HCT116 (cell line): ENCODE measurements around the gene ATP6AP1. TPM values are rescaled to one million over a fixed set of nuclear protein-coding genes. Genes with fewer than 3 reads are reported as not detected.

Experiments
- ATAC-seq: fragments of 200-7000 bp; cut with Tn5 transposase; 2 replicates; pipeline ENCODE4 v1.9.1; 2020; ENCODE audit warnings: mild to moderate bottlenecking, moderate library complexity
- BruUV-seq: library from RNA; stranded (reverse); fragments of 400-500 nt; replicated peaks from 2 replicates; lab custom pipeline; 2021; lab: Mats Ljungman, UMichigan
- CTCF ChIA-PET: fragments of 300-600 bp; sonication (Branson Sonifier 250); formaldehyde crosslinking; loops from one replicate; lab custom pipeline; 2021; ENCODE audit warnings: antibody characterized with exemption; lab: Charles Lee
- POLR2A ChIA-PET: fragments of 300-600, 350-600 bp; sonication (Branson Sonifier 250); formaldehyde crosslinking; loops from one replicate; lab custom pipeline; 2021; ENCODE audit warnings: antibody characterized with exemption; lab: Charles Lee
- RAD21 ChIA-PET, 2 experiments: fragments of 300-600 bp; sonication (Branson Sonifier 250); formaldehyde crosslinking; loops; one replicate each; lab custom pipeline; 2023; ENCODE audit warnings: low total read pairs in 2 of 2; ENCODE audit not compliant: uncharacterized antibody in 2 of 2, unreplicated experiment in 2 of 2, low non-redundant PET in 1 of 2; lab: Charles Lee
- DNase-seq: peaks from one replicate; pipeline ENCODE4 v3.0.0-alpha.2; 2010; ENCODE audit warnings: low read depth, low spot score
- H2AFZ ChIP-seq: fragments of 200-600 bp; shearing (Covaris generic), sonication (generic); 2 replicates; pipeline ENCODE4 v1.6.1; 2017; ENCODE audit warnings: low read depth, mixed run types, mixed read lengths, antibody characterized with exemption, low read length; ENCODE audit not compliant: poor library complexity, severe bottlenecking
- H3K27ac ChIP-seq: 2 replicates; pipeline ENCODE4 v1.5.1; 2012; ENCODE audit warnings: low read depth, low read length
- H3K27me3 ChIP-seq: fragments of 200-600 bp; sonication (generic); 2 replicates; pipeline ENCODE4 v1.6.1; 2016; ENCODE audit warnings: mixed run types, low read length, mixed read lengths; ENCODE audit not compliant: insufficient read depth
- H3K36me3 ChIP-seq, 2 experiments: fragments of 200-500 bp in 1 of 2; fragments of 200-600 bp in 1 of 2; sonication (Bioruptor generic) in 1 of 2; sonication (generic) in 1 of 2; 2 replicates each; pipeline versions ENCODE4 v1.5.1 to v1.6.1; 2014 to 2016; ENCODE audit warnings: low read length in 2 of 2, inconsistent platforms in 1 of 2, mixed read lengths in 1 of 2, mixed run types in 1 of 2; ENCODE audit not compliant: insufficient read depth in 2 of 2, control insufficient read depth in 1 of 2
- H3K4me1 ChIP-seq, 2 experiments: fragments of 200-600 bp in 1 of 2; sonication (generic) in 1 of 2; 2 replicates each; pipeline versions ENCODE4 v1.5.1 to v1.6.1; 2012 to 2017; ENCODE audit warnings: low read length in 2 of 2, inconsistent platforms in 1 of 2, mild to moderate bottlenecking in 1 of 2, mixed read lengths in 1 of 2, mixed run types in 1 of 2, moderate library complexity in 1 of 2; ENCODE audit not compliant: insufficient read depth in 2 of 2, control insufficient read depth in 1 of 2
- H3K4me2 ChIP-seq: fragments of 200-600 bp; sonication (generic); 2 replicates; pipeline ENCODE4 v1.6.1; 2017; ENCODE audit warnings: mixed run types, low read length, mixed read lengths
- H3K4me3 ChIP-seq, 2 experiments: fragments of 200-600 bp in 1 of 2; sonication (generic) in 1 of 2; replicated peaks in 1 of 2; 2 replicates each; pipeline ENCODE4 v1.5.1; 2011 to 2016; ENCODE audit warnings: low read length in 2 of 2, control low read depth in 1 of 2, low read depth in 1 of 2, mild to moderate bottlenecking in 1 of 2, mixed read lengths in 1 of 2, mixed run types in 1 of 2
- H3K79me2 ChIP-seq: fragments of 200-600 bp; sonication (generic); 2 replicates; pipeline ENCODE4 v1.6.1; 2017; ENCODE audit warnings: mild to moderate bottlenecking, mixed run types, low read length, moderate library complexity, mixed read lengths; ENCODE audit not compliant: insufficient read depth
- H3K9ac ChIP-seq: fragments of 200-600 bp; sonication (generic); 2 replicates; pipeline ENCODE4 v1.6.1; 2016; ENCODE audit warnings: low read length, mixed read lengths
- H3K9me2 ChIP-seq: fragments of 200-600 bp; sonication (generic), shearing (Covaris generic); 2 replicates; pipeline ENCODE4 v1.6.1; 2017; ENCODE audit warnings: mixed run types, mild to moderate bottlenecking, moderate library complexity; ENCODE audit not compliant: insufficient read depth
- H3K9me3 ChIP-seq, 2 experiments: fragments of 200-500 bp in 1 of 2; fragments of 200-600 bp in 1 of 2; sonication (Bioruptor generic) in 1 of 2; sonication (generic) in 1 of 2; 2 replicates each; pipeline ENCODE4 v1.6.1; 2014 to 2017; ENCODE audit warnings: low read length in 2 of 2, mixed read lengths in 2 of 2, inconsistent platforms in 1 of 2, low read depth in 1 of 2, mild to moderate bottlenecking in 1 of 2, mixed run types in 1 of 2, moderate library complexity in 1 of 2; ENCODE audit not compliant: control insufficient read depth in 1 of 2, insufficient read depth in 1 of 2
- H4K20me1 ChIP-seq: fragments of 200-600 bp; sonication (generic), shearing (Covaris generic); 2 replicates; pipeline ENCODE4 v1.6.1; 2017; ENCODE audit warnings: mixed run types, mild to moderate bottlenecking, moderate library complexity; ENCODE audit not compliant: insufficient read depth
- ATF3 ChIP-seq: IDR thresholded peaks from 2 replicates; pipeline ENCODE4 v1.6.1; 2012
- CEBPB ChIP-seq: IDR thresholded peaks from 2 replicates; pipeline ENCODE4 v1.6.1; 2012; ENCODE audit warnings: low read depth
- EGR1 ChIP-seq: IDR thresholded peaks from 2 replicates; pipeline ENCODE4 v1.6.1; 2012; ENCODE audit warnings: low read depth
- EZH2 ChIP-seq: fragments of 200-600 bp; sonication (generic); IDR thresholded peaks from 2 replicates; pipeline ENCODE4 v1.6.1; 2017; ENCODE audit warnings: antibody characterized with exemption, mixed run types
- EZH2phosphoT487 ChIP-seq: fragments of 200-600 bp; IDR thresholded peaks from 2 replicates; pipeline ENCODE4 v1.6.1; 2018; ENCODE audit warnings: antibody characterized with exemption, borderline replicate concordance
- JUND ChIP-seq: IDR thresholded peaks from 2 replicates; pipeline ENCODE4 v1.6.1; 2012
- MAX ChIP-seq: IDR thresholded peaks from 2 replicates; pipeline ENCODE4 v1.6.1; 2012
- POLR2A ChIP-seq: IDR thresholded peaks from 2 replicates; pipeline ENCODE4 v1.7.0; 2011; ENCODE audit warnings: borderline replicate concordance; ENCODE audit not compliant: insufficient read depth, insufficient read length; ENCODE audit errors: extremely low read depth
- RAD21 ChIP-seq: IDR thresholded peaks from 2 replicates; pipeline ENCODE4 v1.6.1; 2012; ENCODE audit warnings: low read depth, mild to moderate bottlenecking
- TCF7L2 ChIP-seq: IDR thresholded peaks from 2 replicates; pipeline ENCODE4 v1.7.0; 2011; ENCODE audit warnings: borderline replicate concordance, inconsistent platforms; ENCODE audit not compliant: insufficient read depth, insufficient read length; ENCODE audit errors: extremely low read depth
- YY1 ChIP-seq: IDR thresholded peaks from 2 replicates; pipeline ENCODE4 v1.6.1; 2011; ENCODE audit warnings: low read length, low read depth, moderate library complexity, mild to moderate bottlenecking; ENCODE audit not compliant: insufficient replicate concordance; ENCODE audit errors: extremely low read depth
- ZBTB33 ChIP-seq: IDR thresholded peaks from 2 replicates; pipeline ENCODE4 v1.6.1; 2011; ENCODE audit warnings: mild to moderate bottlenecking, low read length, moderate library complexity; ENCODE audit not compliant: insufficient replicate concordance; ENCODE audit errors: extremely low read depth
- ZFX ChIP-seq: fragments of 450-650 bp; IDR thresholded peaks from 2 replicates; pipeline ENCODE4 v1.6.1; 2017
- intact Hi-C: fragments of 100-400 bp; cut with micrococcal nuclease; formaldehyde crosslinking; loops from 2 replicates; pipeline ENCODE4 v1.10.0; 2022
- total RNA-seq: library from RNA; stranded (reverse); gene quantifications from one replicate; pipeline ENCODE4 v1.2.1, GENCODE V29; 2021; ENCODE audit not compliant: unreplicated experiment

Gene ATP6AP1
- total RNA-seq, 1 experiment from 2014 or later: 53.4 TPM

- H3K27me3 ChIP-seq: no peaks in the 10 kb centered on the region
- intact Hi-C loops: loop anchor here (5.0 kb wide), 1 partner anchor 35 kb away; the partner anchor contains the start of gene LAGE3
- H3K27ac ChIP-seq: no peak overlapping the region
- H3K4me3 ChIP-seq: no peak overlapping the region
- H3K9ac ChIP-seq: no peak overlapping the region
- H3K79me2 ChIP-seq: peaks cover 37% of the 10 kb centered on the region
- RAD21 ChIA-PET: no interaction called here
- H3K4me1 ChIP-seq: peaks cover 6 to 26% of the 10 kb centered on the region in 2 experiments; a peak in 3 of 4 replicates
- CTCF ChIA-PET: no interaction called here
- ATAC-seq: no peak
- no peak overlapping the region for H3K4me2 ChIP-seq
- H3K9me2 ChIP-seq: no peaks in the 10 kb centered on the region
- H4K20me1 ChIP-seq: no peaks in the 10 kb centered on the region
- TF ChIP-seq YY1 (no peak), POLR2A (no peak), EZH2phosphoT487 (no peak)
- no peaks in the 10 kb centered on the region; a peak in 1 of 4 replicates for H3K36me3 ChIP-seq
- POLR2A ChIA-PET: no interaction called here
- H2AFZ ChIP-seq: no peak overlapping the region
- no peak for DNase-seq
- no peaks in the 10 kb centered on the region for H3K9me3 ChIP-seq
- no TSS peak for BruUV-seq
These were observed 13.7 kb downstream of the ATP6AP1 start for GRCh38 chrX:154441984-154442707.

- Histone ChIP-seq H3K4me3 (0 out of 4 replicates have a peak overlapping the region, but pooled peaks of 1 of the 2 experiments have one; percentile 8), H3K4me2 (peak overlapping the region; percentile 57)
- RAD21 ChIA-PET: no interaction called here
- no peak for TF ChIP-seq RAD21
- no peak for TF ChIP-seq ATF3
- TF ChIP-seq ZFX: no peak
- no peak for TF ChIP-seq TCF7L2
- no peak for TF ChIP-seq ZBTB33
- TF ChIP-seq POLR2A: no peak
- no peak for TF ChIP-seq MAX
- no peak for TF ChIP-seq CEBPB
- TF ChIP-seq JUND: no peak
- no peak for TF ChIP-seq EZH2
- TF ChIP-seq EGR1: no peak
These were observed 15.0 kb downstream of the ATP6AP1 start for GRCh38 chrX:154443479-154443910.

More at GRCh38 chrX:154443479-154443910, 15.0 kb downstream of the ATP6AP1 start:
- Histone ChIP-seq H3K27ac (peak overlapping the region; percentile 48), H3K9me3 (no peaks in the 10 kb centered on the region), H3K79me2 (peaks cover 26% of the 10 kb centered on the region), H3K9ac (peak overlapping the region; percentile 27; the same call in 1 of the 2 replicates), H3K4me1 (peaks cover 6 to 19% of the 10 kb centered on the region in 2 experiments; a peak in 3 of 4 replicates), H4K20me1 (no peaks in the 10 kb centered on the region), H2AFZ (no peak overlapping the region), H3K27me3 (no peaks in the 10 kb centered on the region), H3K9me2 (no peaks in the 10 kb centered on the region), H3K36me3 (no peaks in the 10 kb centered on the region; a peak in 1 of 4 replicates)
- ChIA-PET POLR2A (no interaction called here), CTCF (no interaction called here)
- intact Hi-C loops: loop anchor here (5.0 kb wide), 1 partner anchor 34 kb away; the partner anchor contains the start of gene LAGE3
- BruUV-seq: no TSS peak
- ATAC-seq (peak; percentile 18), DNase-seq (no peak)
